GM12892 (cell line): ENCODE measurements around the gene LCT.

Experiments
- POLR2A ChIP-seq: IDR thresholded peaks from 2 replicates; pipeline ENCODE4 v1.6.1; 2011; ENCODE audit warnings: low read depth, low read length, control low read depth
- POLR2AphosphoS5 ChIP-seq: IDR thresholded peaks from 2 replicates; pipeline ENCODE4 v1.6.1; 2011; ENCODE audit warnings: low read depth, low read length, control low read depth
- TAF1 ChIP-seq: IDR thresholded peaks from 2 replicates; pipeline ENCODE4 v1.6.1; 2011; ENCODE audit warnings: low read depth, mild to moderate bottlenecking, control low read depth, low read length, borderline replicate concordance

DNA sequence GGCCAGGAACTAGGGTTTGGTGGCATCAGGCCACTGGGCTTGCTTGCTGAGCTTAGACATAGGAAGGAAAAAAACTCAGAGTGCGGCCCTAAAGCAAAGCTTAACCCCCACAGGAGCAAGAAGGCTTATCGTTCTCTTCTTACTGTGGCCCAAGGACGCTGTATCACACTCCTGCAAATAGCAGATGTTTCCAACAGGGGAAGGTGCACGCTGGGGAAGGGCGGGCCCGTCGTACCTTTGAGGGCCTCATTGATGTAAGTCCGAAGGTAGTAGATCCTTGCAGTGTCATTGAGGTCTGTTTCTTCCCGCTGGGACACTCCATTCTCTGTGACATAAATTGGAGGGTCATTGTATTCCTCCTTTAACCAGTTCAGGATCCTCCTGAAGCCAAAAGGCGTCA, 46.6 kb downstream of the LCT start:
- TF ChIP-seq POLR2AphosphoS5, result no peak
- no peak for TF ChIP-seq POLR2A
- TF ChIP-seq TAF1, result no peak
